IPS-15b (cell line): ENCODE data around the gene NAA16.
"Not testable (repeated sequence)": the region's sequence is repeated elsewhere in the genome, so short reads cannot be mapped to it uniquely, and the experiment has no call there.

Experiments
- H3K27me3 ChIP-seq: one replicate; pipeline ENCODE4 v1.6.1; 2013; ENCODE audit warnings: low read length; ENCODE audit not compliant: control insufficient read depth, insufficient read depth
- H3K36me3 ChIP-seq: one replicate; pipeline ENCODE4 v1.6.1; 2013; ENCODE audit warnings: low read length; ENCODE audit not compliant: control insufficient read depth, insufficient read depth
- H3K4me1 ChIP-seq: one replicate; pipeline ENCODE4 v1.6.1; 2013; ENCODE audit warnings: mild to moderate bottlenecking, low read length; ENCODE audit not compliant: control insufficient read depth, insufficient read depth
- H3K4me3 ChIP-seq: one replicate; pipeline ENCODE4 v1.5.1; 2013; ENCODE audit warnings: low read depth, low read length
- H3K9ac ChIP-seq: one replicate; pipeline ENCODE4 v1.6.1; 2013; ENCODE audit warnings: low read depth, mild to moderate bottlenecking, low read length
- H3K9me3 ChIP-seq: one replicate; pipeline ENCODE4 v1.6.1; 2013; ENCODE audit warnings: mild to moderate bottlenecking, low read length; ENCODE audit not compliant: control insufficient read depth, insufficient read depth

Gene NAA16

DNA sequence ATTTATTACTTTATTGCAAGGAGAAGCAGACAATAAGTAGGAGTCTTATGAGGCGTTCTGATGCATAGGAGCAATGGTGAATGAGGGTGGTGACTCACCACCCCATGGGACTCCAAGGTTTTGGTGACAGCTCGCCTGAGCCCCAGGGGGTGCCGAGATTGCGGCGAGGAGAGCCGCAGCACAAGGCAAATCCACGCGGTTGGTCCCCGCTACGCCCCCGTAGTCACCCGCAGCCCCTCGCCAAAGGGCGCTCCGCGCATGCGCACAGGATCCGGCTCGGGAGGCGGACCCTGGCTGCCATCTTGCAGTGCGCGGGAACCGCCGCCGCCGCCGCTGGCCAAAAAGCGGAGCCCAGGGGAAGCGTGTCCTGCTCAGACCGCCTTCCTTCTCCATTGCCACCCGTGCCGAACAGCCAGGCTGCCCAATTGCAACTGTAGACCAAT, at the start of gene NAA16:
TSS of gene NAA16 (plus strand) at position 305 of the 443 bp plus-strand sequence. CDS start 262 bp downstream, outside the sequence.
- no peaks in the 10 kb centered on the region for H3K36me3 ChIP-seq
- no peaks in the 10 kb centered on the region for H3K27me3 ChIP-seq
- no peaks in the 10 kb centered on the region for H3K9me3 ChIP-seq
- H3K9ac ChIP-seq: peak within 1 kb of the TSS; percentile 93
- H3K4me3 ChIP-seq: peak within 1 kb of the TSS; percentile 94
- peaks cover 6% of the 10 kb centered on the region for H3K4me1 ChIP-seq

DNA sequence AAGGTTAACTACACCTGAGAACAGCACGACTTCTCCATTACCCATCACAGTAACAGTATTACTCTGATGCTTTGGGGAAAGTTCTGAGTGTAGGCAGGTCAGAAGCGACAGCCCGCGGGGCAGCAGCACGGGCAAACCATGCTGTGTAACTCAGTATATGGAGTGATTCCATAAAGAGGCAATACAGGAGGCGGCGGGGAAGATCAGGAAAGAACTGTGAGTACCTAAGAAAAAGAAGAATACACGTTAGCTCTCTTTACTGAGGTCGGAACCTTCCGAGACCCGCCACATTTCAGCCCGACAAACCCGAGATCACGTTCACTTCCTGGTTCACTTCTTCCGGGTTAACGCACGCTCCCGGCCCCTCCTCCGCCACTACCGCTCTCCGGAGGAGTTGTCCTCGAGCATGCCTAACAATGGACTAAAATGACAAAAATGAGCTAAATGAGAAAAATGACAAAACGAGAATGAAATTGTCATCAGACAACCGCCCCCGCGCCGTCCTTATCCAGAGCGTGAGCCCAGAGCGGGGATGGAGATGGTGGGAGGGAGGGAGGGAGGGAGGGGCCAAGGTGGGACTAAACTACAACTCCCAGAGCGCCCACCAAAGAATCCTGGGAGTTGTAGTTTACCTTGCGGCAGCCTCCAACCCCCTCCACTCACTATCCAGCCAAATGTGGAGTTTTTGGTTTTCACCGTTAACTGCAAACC, 47.7 kb upstream of the NAA16 start, which contains the start of gene MTRF1:
TSS of gene MTRF1 (minus strand) at position 316 of the 711 bp plus-strand sequence. CDS start 2,669 bp downstream, outside the sequence.
- Histone ChIP-seq H3K27me3 (no peaks in the 10 kb centered on the region), H3K36me3 (peaks cover 3% of the 10 kb centered on the region), H3K4me1 (no peaks in the 10 kb centered on the region), H3K4me3 (peak within 1 kb of the TSS; percentile 87), H3K9me3 (peaks cover 2% of the 10 kb centered on the region), H3K9ac (peak within 1 kb of the TSS; percentile 77)

DNA sequence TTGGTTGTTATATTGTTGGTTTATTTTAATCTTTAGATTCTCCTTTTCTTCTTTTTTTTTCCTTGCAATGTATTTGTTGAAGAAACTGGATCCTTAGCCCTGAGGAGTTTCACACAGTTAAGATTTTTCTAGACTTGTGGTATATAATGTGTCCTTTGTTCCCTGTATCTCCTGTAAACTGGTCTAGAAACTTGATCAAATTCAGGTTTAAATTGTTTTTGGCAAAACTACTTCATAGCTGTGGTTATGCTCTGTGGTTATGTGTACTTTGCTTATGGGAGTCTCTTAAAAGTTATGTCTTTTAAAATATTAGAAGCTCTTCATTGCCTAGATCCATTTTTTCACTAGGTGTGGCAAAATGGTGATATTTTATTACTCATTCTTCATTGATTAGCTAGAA, 44.0 kb upstream of the NAA16 start:
- no peaks in the 10 kb centered on the region for H3K27me3 ChIP-seq
- H3K4me1 ChIP-seq: no peaks in the 10 kb centered on the region
- no peak overlapping the region for H3K9ac ChIP-seq
- no peak overlapping the region for H3K4me3 ChIP-seq
- H3K36me3 ChIP-seq: no peaks in the 10 kb centered on the region
- H3K9me3 ChIP-seq: peaks cover 6% of the 10 kb centered on the region

DNA sequence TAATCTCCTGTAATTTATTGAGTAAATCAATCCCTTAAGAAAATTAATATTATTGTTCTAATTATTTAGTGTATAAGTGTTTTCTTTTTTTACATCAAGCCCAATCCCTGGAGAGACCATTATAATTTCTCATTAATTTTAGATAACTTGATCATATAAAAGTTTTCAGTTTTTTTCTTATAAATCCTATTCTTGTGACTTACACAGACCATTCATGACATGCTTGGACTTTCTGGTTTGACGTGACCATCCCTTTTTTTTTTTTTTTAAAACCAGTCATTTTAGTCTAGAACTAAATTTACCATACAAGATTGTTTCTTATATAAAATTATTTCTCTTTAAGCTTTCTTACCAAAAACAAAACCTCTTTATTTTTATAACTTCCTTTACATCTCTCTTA, 42.3 kb upstream of the NAA16 start:
- Histone ChIP-seq H3K9me3 (peaks cover 6% of the 10 kb centered on the region), H3K9ac (no peak overlapping the region), H3K4me1 (no peaks in the 10 kb centered on the region), H3K27me3 (no peaks in the 10 kb centered on the region), H3K4me3 (no peak overlapping the region), H3K36me3 (no peaks in the 10 kb centered on the region)

DNA sequence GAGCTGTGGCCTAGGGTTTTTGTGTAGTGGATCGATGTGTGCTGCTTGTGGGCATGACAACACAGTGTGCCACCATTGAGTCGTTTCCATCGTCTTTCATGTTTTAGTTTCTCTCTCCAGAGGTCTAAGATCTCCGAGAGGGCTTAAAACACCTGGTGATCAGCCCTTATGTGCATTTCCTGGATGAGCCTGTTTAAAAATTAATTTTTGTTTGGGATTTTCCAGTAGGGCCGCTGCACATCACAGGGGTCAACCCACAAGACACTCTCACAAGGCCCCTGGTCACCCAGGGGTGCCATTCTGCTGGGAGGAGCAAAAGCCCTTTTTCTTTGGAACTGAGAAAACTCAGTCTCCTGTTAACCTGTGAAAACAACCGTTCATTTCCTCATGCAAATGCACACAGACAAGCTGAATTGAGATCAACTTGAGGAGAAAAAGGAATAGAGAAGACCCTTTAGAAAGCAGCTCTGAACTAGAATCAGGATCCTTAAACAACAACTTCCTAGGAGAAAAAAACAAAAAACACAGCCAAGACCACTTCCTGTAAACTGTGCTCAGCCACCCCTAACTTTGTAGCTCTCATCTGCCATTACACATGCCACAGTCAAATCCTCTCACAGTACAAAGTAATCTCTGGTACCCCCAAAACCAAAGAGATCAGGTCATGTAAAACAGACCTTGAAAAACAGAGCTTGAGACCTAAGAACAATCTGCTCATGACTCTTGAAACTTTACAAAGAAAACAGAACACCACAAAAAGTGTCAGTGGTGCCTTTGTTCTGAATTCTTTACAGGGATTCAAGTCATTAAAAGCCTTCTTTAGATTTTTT, 39.4 kb upstream of the NAA16 start:
- no peak overlapping the region for H3K4me3 ChIP-seq
- H3K27me3 ChIP-seq: no peaks in the 10 kb centered on the region
- no peaks in the 10 kb centered on the region for H3K36me3 ChIP-seq
- H3K9me3 ChIP-seq: peaks cover 6% of the 10 kb centered on the region
- no peak overlapping the region for H3K9ac ChIP-seq
- peaks cover 1% of the 10 kb centered on the region for H3K4me1 ChIP-seq

DNA sequence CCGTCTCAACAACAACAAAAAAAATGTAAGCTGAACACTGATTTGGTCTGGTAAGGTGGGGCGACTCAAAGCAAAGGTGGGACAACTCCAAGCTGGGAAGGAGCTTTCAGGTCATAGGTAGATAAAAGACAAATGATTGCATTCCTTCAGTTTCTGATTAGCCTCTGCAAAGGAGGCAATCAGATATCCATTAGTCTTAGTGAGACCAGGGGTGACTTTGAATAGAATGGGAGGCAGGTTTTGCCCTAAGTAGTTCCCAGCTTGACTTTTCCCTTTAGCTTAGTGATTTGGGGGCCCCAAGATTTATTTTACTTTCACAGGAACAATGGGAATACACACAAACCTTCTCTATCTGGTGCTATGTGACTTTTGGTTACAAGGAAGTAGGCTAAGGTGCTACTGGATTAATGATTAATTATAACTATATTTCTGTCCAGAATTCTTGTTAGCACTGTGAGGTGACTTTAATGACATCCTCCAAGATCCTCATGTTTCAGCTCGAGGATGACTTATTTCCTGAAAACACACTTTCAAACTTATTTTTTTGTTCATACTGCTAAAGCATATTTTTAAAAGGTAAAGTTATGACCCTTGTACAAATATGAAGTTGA, 37.1 kb upstream of the NAA16 start:
- H3K9me3 ChIP-seq: peaks cover 4% of the 10 kb centered on the region
- no peak overlapping the region for H3K4me3 ChIP-seq
- no peaks in the 10 kb centered on the region for H3K27me3 ChIP-seq
- H3K4me1 ChIP-seq: peaks cover 15% of the 10 kb centered on the region
- H3K36me3 ChIP-seq: no peaks in the 10 kb centered on the region
- no peak overlapping the region for H3K9ac ChIP-seq

DNA sequence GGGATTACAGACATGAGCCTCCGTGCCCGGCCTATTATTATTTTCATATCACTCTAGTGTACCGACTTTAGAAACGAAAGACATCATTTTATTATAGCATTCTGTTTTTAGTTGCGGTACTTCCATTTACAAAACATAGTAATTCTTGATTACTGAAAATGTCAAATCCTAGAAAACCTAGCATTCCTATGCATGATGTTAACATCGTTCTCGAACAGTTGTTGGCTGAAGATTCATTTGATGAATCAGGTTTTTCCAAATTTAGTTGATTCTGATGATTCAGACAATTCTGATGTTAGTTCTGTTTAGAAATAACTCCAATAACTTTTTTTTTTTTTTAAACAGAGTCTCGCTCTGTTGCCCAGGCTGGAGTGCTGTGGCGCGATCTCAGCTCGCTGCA, 36.2 kb upstream of the NAA16 start:
- Histone ChIP-seq H3K4me1 (peaks cover 19% of the 10 kb centered on the region), H3K9ac (no peak overlapping the region), H3K9me3 (peaks cover under 1% of the 10 kb centered on the region), H3K27me3 (no peaks in the 10 kb centered on the region), H3K36me3 (no peaks in the 10 kb centered on the region), H3K4me3 (no peak overlapping the region)

- Histone ChIP-seq H3K9me3 (no peaks in the 10 kb centered on the region), H3K4me3 (no peak overlapping the region), H3K9ac (no peak overlapping the region), H3K36me3 (no peaks in the 10 kb centered on the region), H3K27me3 (no peaks in the 10 kb centered on the region), H3K4me1 (peaks cover 19% of the 10 kb centered on the region)
Measured at GRCh38 chr13:41276824-41277223, 34.2 kb upstream of the NAA16 start.

GRCh38 chr13:41279156-41279555, 31.9 kb upstream of the NAA16 start:
- H3K4me3 ChIP-seq, H3K9me3 ChIP-seq, H3K9ac ChIP-seq, H3K36me3 ChIP-seq, H3K27me3 ChIP-seq: not testable (repeated sequence)
- peaks cover 19% of the 10 kb centered on the region for H3K4me1 ChIP-seq

- Histone ChIP-seq H3K27me3 (no peaks in the 10 kb centered on the region), H3K4me3 (no peak overlapping the region), H3K9ac (no peak overlapping the region), H3K9me3 (no peaks in the 10 kb centered on the region), H3K36me3 (no peaks in the 10 kb centered on the region), H3K4me1 (peaks cover 24% of the 10 kb centered on the region)
Measured at GRCh38 chr13:41282129-41282571, 28.9 kb upstream of the NAA16 start.

- Histone ChIP-seq H3K9me3 (no peaks in the 10 kb centered on the region), H3K27me3 (no peaks in the 10 kb centered on the region), H3K9ac (no peak overlapping the region), H3K4me3 (no peak overlapping the region), H3K4me1 (peaks cover 15% of the 10 kb centered on the region), H3K36me3 (no peaks in the 10 kb centered on the region)
Measured at GRCh38 chr13:41284512-41285288, 26.4 kb upstream of the NAA16 start.
